Renal pelvis (tissue), 4 donors: Measurements from ENCODE around the gene WWP2. TPM values are rescaled to one million over a fixed set of nuclear protein-coding genes. Genes with fewer than 3 reads are reported as not detected.

ENCODE experiments used
- DNase-seq: peaks from one replicate; pipeline ENCODE4 v3.0.0-alpha.2; 2013
- polyA plus RNA-seq, 3 donors: library from polyadenylated mRNA; unstranded; fragments of 120-200 nt; gene quantifications; one replicate each; pipeline ENCODE4 v1.2.1, GENCODE V29; 2013; ENCODE audit not compliant: insufficient read length in 3 of 3

Gene WWP2
- polyA plus RNA-seq, 3 donors = 45.9 to 55.4 (median 53.9) TPM

DNA sequence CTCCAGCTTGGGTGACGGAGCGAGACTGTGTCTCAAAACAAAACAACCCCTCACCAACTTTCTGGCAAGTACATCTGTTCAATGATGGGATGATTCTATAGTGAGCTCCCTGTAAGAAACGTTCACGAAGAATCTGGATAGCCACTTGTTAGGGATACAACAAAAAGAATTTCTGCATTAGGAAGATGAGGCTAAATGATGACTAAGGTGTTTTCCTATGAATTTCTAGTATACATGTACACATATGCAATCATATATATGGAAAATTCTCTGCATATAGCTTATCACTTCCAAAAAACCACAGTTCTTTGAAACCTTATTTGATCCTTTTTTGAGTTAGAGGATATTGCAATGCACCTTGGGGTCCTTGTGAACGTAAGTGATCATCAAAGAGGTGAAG is 124.6 kb downstream of the WWP2 start:
- DNase-seq = no peak

DNA sequence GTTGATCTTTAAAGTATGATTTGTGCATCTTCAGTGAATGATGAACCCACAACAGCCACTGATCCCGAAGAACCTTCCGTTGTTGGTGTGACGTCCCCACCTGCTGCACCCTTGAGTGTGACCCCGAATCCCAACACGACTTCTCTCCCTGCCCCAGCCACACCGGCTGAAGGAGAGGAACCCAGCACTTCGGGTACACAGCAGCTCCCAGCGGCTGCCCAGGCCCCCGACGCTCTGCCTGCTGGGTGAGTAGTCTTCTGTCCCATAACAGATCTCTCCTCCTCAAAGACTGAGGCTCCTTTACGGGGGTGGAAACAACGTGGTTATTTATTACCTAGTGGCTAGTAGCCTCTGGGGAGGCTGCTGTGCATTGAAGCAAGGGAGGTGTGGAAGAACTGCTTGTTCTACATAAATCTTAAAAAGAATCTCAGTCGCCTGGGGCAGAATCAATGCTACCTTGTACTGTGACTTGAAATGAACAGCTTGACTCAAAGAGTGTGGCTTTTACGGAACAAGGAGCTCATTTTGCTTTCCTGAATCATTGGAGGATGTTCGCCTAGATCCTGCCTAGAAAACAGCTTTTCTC is 126.0 kb downstream of the WWP2 start:
- peak; percentile 81 for DNase-seq

DNA sequence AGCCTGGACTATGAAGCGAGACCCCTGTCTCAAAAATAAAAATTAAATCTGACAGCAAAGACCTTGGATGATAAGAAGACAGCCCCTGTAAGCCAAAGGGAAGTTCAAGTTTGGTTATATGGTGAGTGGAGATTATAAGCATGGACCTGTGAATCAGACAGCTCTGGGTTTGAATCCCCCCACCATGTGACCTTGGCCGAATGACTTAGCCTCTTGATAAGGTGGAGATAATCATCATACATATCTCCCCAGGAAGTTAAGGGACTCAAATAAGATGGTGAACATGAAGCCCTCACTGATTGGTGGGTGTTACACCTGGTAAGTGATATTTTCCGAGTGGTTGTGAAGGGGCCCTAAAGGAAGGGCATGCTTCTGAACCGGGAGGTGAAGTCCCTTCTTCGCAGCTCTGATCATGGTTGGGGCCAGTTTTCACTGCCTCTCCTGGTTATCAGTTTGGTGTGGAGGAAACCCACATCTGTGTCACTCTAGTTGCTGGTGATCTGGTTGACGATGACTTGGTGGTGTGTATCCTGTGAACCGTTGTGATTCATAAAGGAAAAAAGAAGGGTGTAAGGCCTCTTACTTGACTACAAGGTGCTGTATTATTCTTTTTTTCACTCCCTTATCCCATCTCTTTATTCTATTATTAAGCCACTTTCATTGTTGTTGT is 127.3 kb downstream of the WWP2 start:
- DNase-seq = no peak

DNA sequence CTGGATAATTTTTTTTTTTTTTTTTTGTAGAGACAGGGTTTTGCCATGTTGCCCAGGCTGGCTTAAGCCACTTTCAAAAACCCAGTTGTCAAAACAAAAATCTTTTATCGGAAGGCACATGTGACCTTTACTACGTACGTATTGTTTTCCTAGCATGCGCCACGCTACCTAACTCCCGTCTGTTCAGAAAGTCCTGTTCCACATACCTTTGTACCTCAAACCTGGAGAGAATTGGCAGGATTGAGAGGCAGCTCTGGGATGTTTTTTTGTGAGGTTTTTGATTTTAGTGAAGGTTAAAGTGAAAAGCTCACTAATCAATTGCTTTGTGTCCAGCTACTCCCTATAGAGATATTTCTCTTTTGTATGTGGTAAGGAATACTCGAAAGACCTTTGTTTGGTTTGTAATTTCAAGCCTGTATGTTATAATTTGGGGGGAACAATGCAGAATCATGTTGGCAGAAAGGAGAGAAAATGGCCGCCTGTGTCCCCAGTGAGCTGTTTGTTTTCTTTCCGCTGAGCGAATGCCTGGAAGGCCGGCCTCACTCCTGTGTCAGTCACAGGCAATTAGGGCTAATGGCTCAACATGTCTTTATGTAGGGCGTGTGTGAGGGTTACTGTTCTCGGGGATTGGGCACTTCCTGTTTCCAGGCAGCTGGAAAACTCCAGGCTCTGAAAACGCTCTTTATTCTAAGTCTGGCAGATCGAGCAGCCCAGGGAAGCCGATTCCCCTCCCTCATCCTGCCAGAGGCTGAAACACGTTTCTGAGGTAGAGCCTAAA is 128.2 kb downstream of the WWP2 start:
- peak; percentile 80 for DNase-seq

DNA sequence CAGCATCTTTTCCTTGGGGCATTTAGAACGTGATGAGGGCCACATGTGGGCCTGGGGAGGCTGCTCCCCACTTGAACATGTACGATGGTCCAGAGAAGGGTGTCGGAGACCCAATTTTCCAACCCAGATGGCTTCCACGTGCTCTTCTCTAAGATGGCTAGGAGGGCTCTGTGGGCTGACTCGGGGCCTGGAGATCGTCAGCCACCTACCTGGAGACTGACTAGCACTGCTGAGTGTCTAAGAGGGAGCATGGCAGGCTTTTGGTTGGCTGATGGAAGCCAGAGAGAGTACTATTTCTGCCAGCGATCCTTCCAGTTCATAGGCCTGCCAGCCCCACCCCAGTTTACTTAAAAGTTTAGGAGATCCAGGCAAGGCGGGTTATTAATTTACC is 128.8 kb downstream of the WWP2 start:
- no peak for DNase-seq

DNA sequence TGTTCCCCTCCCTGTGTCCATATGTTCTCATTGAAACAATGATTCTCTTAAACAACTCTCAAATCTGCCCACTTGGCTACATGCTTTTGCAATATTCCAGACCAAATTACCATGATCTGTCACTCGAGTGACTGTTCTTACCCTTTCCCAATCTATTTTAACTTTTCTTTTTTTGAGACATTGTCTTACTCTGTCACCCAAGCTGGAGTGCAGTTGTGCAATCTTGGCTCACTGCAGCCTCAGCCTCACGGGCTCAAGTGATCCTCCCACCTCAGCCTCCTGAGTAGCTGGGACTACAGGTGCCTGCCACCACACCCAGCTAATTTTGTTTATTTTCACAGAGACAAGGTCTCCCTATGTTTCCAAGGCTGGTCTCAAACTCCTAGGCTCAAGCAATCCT is 130.2 kb downstream of the WWP2 start:
- DNase-seq = no peak

DNA sequence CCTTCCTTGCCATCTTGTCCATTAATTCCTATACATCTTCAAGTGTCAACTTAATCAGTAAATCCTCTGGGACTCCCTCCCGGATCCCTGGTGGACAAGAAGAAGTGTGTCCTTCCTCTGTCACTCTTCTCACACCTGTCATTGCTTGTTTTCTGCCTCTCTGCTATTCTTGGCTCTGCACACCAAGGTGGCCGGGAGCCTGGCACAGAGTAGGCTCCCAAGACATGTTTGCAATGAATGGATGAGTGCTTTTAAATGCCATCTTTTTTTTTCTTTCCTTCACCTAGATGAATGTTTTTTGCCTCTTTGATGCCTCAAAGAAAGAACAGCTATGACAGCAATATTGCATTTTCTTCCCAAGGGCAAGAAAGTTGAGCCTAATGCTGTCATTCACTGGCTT is 131.0 kb downstream of the WWP2 start:
- no peak for DNase-seq

DNA sequence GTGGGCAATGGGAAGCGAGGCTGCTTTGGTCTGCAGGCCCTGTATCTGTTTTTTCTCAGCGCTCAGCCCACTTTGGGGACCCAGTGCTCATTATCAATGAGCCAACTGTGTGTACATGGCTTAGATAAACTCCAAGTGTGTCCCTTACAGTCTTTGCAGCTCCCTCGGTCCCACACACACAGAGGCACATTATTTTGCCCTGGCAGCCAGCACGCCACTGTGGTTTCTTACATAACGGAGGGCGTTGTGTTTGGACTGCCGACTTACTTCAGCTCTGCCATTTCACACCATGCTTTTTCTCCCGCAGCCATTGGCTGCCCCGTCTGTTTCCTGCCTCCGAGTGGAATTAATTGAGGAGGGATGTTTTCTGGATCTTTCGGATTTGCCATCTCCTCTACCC is 132.5 kb downstream of the WWP2 start:
- DNase-seq = no peak

DNA sequence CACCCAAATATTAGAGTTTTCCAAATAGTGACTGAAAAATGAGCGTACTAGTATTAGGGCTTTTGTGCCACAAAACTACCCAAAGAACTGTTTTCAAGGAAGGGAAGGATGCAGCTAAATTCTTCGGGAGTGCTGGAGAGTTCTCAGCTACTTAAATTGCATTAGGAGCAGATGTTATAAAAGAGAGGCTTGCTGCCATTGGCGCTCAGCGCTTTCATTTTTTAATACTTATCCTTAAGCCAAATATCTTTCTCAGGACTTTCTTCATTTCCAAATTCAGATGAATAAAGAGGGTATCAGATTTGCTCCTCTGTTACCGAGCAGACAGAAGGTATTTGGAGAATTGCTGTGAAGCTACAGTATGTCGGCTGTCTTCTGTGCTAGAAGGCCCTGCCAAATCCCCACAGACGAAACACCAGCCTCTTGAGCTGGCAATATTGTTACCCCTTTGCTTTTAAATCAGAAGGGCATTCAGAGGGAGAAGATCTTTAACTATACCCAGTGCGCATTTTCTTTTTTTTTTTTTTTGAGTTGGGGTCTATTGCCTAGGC is 141.8 kb downstream of the WWP2 start:
- no peak for DNase-seq

DNA sequence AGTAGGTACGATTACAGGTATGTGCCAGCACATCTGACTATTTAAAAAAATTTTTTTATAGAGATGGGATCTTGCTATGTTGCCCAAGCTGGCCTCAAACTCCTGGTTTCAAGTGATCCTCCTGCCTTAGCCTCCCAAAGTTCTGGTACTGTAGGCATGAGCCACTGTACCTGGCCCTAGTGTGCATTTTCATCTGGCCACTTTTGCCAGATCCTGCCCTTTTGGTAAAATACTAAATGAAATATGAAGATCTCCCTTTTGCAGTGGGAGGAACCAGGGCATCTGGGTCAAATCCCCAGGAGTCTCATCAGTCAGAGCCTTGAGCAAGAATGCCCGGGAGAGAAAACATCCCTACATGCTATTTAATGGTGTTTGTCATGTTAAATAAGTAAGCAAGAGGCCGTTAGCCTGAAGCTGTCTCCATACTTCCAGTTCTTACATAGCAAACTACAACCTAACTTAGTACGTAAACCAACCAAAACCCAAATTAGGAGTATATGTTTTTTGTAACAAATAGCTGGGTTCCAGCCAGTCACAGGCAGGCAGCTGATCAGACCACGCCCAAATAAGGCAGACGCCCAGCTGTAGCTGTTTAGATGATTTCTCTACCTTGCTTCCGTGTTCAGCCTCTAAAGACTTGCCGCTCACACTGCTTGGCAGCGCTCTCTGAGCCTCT is 142.5 kb downstream of the WWP2 start:
- no peak for DNase-seq

DNA sequence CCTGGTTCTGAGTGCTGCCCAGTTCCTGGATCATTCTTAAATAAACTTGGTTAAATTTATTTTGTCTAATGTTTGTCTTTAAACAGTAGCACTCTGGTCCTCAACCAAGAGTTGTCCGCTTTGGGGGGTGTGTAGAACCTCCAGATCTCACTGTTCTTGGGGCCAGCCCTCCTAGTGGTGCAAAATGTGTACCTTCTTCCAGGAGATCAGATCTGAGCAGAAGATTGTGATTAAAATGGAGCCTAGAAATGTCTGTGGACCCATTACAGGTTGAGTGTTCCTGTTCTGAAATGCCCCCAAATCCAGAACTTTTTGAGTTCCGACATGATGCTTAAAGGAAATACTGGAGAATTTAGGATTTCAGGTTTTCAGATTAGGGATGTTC is 143.0 kb downstream of the WWP2 start:
- no peak for DNase-seq

DNA sequence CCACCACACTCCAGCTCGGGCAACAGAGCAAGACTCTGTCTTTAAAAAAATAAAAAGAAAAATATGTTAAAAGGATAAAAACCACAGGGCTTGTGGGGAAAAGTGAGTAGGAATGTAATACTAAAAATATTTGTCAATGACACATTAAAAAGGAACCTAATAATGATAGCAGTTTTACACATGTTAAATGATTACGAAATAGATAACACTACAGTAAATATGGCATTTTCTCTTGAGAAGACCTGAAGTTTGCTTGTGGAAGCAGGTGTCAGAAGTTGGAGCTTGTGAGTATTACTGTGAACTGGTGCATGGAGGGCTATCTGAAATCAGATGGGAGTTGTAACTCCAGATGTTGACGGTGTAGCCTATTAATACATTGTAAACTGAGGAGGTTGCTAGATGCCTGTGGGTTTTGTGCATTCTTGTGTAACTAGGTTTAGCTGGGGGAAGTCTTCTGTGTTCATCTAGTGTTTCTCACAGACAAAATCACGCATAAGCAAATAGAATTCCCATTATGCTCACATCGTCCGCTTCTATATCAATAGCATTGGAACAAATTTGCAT is 144.8 kb downstream of the WWP2 start:
- no peak for DNase-seq

DNA sequence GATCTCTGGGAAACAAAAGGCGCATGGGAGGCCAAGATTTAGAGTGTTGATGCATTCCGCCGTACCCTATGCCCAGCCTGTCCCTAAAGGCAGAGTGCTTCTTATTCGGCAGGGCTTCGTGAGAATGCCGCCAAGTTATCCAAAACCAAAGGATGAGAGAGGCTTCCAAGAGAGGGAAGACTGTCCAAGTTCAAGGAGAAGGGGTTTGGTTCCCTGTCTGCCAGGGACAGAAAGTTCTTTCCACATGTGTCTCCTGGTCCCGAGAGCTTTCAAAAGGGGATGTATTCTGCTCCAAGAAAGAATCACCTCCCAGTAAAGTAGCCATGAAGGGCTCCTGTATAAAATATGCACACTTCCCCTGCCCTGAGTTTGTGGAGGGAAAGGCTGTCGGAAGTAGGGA is 146.9 kb downstream of the WWP2 start:
- DNase-seq = no peak

DNA sequence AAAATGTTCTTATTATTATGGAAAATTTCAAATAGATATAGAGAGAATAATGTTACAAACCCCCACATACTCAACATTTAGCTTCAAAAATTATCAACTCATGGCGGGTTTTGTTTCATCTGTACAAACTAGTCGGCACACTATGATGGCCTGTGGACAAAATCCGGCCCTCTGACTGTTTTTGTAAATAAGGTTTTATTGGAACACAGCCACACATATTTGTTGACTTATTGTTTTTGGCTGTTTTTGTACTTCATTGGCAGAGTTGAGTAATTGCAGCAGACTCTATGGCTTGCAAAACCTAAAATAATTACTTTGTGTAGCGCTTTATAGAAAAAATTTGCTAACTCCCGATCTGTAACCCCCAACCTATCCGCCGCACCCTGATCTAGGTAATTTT is 147.6 kb downstream of the WWP2 start:
- DNase-seq = no peak

DNA sequence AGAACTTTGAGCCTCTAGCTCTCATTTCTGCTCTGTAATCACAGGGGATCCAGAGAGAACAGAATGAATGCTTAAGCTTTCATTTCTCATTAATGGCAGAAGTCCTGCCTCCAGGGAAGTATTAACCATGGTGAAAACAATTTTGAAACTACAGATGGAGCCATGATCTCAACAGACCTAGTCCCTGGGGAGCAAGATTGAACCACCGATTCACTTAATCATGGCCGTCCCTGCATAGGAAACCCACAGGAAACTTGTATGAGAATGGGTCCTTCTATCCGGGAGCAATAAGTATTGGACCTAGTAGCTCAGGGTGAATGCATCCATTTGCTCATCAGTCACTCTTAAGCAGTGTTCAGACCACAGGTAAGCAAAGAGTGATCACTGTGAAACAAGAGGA is 148.8 kb downstream of the WWP2 start:
- no peak for DNase-seq

DNA sequence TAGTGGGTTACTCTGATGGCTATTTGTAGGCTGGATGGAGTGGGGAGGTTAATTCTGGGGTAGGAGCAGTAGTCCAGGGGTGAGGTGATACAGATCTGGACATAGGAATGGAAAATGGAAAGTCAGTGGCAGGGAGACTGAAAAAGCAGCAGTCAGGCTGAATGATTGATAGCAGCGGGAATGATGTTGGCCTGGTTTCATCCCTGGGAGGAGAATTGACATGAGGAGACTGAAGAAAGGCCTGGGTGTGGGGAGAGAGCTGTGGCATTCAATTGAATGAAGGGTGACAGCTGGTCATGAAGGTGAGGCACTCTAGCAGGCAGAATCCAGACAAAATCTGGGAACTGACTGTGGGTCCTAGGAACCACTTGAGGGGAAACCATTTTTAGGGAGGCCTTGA is 154.3 kb downstream of the WWP2 start:
- DNase-seq = no peak

DNA sequence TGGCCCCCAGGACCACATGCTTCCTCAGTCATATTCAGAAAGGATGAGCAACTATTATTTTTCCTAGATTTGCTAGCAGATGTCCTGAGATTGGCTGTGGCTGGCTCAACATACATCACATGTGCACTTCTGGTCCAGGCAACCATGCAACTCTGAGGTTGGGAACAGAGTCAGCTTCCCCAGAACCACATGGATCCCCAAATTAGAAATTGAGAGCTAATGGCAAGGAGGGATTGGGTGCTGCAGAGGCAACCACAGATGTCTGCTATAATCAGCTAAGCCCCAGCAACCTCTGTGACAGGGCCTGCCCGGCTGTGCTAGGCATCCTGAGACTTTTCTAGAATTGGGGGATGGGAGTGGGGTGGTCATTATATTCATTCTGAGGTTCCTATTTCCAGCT is 155.2 kb downstream of the WWP2 start:
- DNase-seq = no peak

DNA sequence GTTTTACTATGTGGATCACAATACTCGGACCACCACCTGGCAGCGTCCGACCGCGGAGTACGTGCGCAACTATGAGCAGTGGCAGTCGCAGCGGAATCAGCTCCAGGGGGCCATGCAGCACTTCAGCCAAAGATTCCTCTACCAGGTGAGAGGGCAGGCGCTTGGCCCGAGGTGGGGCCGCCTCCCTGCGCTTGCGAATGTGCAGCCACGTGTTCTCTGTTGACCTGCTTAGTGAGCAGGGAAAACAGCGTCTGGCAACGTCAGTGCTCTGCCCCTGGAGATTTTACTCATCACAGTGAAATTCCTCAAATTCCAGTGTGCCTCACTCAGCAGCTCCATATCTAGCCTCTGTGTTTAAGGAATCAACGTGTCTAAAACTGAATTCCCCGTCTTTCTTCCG is 155.6 kb downstream of the WWP2 start:
- peak; percentile 65 for DNase-seq

DNA sequence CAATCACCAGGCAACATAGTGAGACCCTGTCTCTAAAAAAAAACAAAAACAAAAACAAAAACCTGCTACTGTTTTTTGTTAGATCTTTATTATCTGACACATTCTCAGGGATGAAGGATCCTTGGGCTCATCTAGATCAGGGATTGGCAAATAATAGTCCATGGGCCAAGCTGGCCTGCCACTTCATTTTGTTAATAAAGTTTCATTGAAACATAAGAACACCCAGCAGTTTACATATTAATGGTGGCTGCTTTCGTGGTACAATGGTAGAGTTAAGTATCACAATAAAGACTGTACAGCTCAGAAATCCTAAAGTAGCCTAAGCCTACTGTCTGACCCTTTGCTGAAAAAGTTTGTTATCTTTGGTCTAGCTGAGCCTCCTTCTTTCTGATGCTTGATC is 156.1 kb downstream of the WWP2 start:
- DNase-seq = no peak

DNA sequence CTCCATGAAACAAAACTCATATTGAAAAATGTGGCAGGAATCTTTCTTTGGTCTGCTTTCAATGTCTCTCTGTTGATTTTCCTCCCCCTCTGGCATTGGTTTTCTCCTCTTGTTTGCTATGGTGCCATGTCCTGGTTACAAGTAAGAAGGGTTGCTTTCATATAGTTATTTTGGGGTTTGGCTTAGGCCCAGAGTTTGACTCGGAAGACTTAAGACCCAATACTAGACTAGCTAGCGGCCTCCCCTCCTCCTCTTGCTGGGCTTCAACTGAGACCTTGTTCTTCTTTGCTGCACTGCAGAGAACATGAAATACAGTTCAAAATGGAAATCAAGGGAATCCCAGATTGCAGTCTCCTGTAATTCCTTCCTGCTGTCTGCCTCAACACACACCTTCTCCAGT is 159.0 kb downstream of the WWP2 start:
- no peak for DNase-seq

DNA sequence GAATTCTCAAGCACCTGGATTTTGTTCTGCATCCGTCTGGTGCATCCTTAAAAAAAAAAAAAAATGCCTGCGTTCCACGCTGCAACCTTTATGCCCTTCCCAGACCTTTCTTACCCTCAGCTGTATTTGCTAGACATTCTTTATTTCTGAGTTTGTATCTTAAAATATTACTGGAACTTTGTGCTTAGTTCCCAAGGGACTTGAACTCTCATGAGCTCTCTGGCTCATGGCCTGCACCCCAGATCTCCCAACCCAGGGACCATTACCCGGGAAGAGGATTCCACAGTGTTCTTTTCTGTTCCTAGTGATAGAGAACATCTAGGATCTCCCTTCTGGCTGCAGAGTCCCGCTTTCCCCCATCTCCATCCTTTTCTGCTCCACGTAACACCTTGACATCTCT is 160.1 kb downstream of the WWP2 start:
- DNase-seq = no peak

DNA sequence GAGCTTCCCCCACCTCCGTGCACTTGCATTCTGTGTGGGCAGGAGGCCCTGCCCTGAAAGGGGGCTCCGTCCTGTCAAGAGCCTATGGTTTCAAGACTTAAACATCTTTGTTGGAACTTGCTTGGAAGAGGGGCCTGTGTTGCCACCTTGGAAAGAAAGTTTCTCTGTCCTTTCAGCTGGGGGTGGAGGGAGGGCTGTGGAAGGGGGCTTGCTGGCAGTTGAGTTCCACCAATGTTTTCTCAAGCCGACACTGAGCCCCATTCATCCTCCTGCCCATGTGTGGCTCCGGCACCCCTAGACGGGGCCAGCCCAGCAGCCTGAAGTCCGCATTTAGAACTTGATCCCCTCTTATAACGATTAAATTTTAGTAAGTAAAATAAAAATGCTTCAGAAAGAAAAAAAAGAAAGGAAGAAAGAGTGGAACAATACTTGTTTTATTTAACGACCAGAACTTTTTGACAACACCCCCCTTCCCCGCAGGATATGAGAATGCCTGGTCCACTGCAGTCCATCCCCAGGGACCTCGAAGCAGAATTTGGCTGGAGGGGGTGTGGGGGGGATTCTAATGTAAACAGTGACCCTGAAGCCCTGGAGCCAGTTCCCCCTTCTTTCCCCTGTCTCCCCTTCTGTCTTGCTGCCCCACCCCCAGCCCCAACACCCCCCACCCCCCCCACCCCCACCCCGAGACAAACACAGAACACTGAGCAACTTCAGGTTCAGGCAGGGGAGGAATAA is 162.1 kb downstream of the WWP2 start:
- DNase-seq = no peak
